SK-N-SH (cell line): Measurements from ENCODE around the gene WBP2. TPM values are rescaled to one million over a fixed set of nuclear protein-coding genes. Genes with fewer than 3 reads are reported as not detected.

Source experiments
- CTCF ChIA-PET: fragments of 300-600, 350-600 bp; formaldehyde crosslinking; extraction: SDS; loops from one replicate; lab custom pipeline; 2021; lab: Yijun Ruan, JAX
- POLR2A ChIA-PET: fragments of 350-600 bp; sonication (Branson Sonifier 250); formaldehyde crosslinking; extraction: SDS; loops from one replicate; lab custom pipeline; 2020; ENCODE audit warnings: antibody characterized with exemption, inconsistent platforms; lab: Yijun Ruan, JAX
- DNase-seq: peaks from one replicate; pipeline ENCODE4 v3.0.0; 2012
- H2AFZ ChIP-seq: fragments of 200-600 bp; sonication (generic); 2 replicates; pipeline ENCODE4 v1.8.1; 2016; ENCODE audit warnings: antibody characterized with exemption, mild to moderate bottlenecking, low read depth
- H3F3A ChIP-seq: fragments of 200-600 bp; sonication (generic); replicated peaks from 2 replicates; pipeline ENCODE3; 2016; ENCODE audit warnings: antibody characterized with exemption, mild to moderate bottlenecking; ENCODE audit not compliant: insufficient read depth
- H3K27ac ChIP-seq, 2 experiments: fragments of 200-500 bp in 1 of 2; fragments of 200-600 bp in 1 of 2; sonication (Bioruptor generic) in 1 of 2; sonication (generic), shearing (Covaris generic) in 1 of 2; 2 replicates each; pipeline versions ENCODE4 v1.5.1 to v1.6.1; 2014 to 2016; ENCODE audit warnings: low read depth in 2 of 2, inconsistent platforms in 1 of 2, low read length in 1 of 2, mild to moderate bottlenecking in 1 of 2, mixed read lengths in 1 of 2
- H3K27me3 ChIP-seq: fragments of 200-600 bp; sonication (generic), shearing (Covaris generic); 2 replicates; pipeline ENCODE4 v1.6.1; 2016; ENCODE audit warnings: mixed run types; ENCODE audit not compliant: insufficient read depth
- H3K36me3 ChIP-seq, 2 experiments: fragments of 200-500 bp in 1 of 2; fragments of 200-600 bp in 1 of 2; sonication (Bioruptor generic) in 1 of 2; sonication (generic) in 1 of 2; replicated peaks in 1 of 2; 2 replicates each; pipeline versions ENCODE3 to v1.5.1; 2014 to 2016; ENCODE audit warnings: low read length in 1 of 2, mild to moderate bottlenecking in 1 of 2; ENCODE audit not compliant: insufficient read depth in 2 of 2, control insufficient read depth in 1 of 2
- H3K4me1 ChIP-seq, 2 experiments: fragments of 200-500 bp in 1 of 2; fragments of 200-600 bp in 1 of 2; sonication (Bioruptor generic) in 1 of 2; sonication (generic), shearing (Covaris generic) in 1 of 2; 2 replicates each; pipeline versions ENCODE4 v1.5.1 to v1.6.1; 2014 to 2016; ENCODE audit warnings: low read depth in 1 of 2, low read length in 1 of 2, mixed run types in 1 of 2; ENCODE audit not compliant: insufficient read depth in 2 of 2, control insufficient read depth in 1 of 2
- H3K4me2 ChIP-seq: fragments of 200-600 bp; sonication (generic), shearing (Covaris generic); 2 replicates; pipeline ENCODE4 v1.6.1; 2017; ENCODE audit warnings: mixed run types
- H3K4me3 ChIP-seq, 2 experiments: fragments of 200-500 bp in 1 of 2; fragments of 200-600 bp in 1 of 2; sonication (Bioruptor generic) in 1 of 2; sonication (generic), shearing (Covaris generic) in 1 of 2; 2 replicates each; pipeline versions ENCODE4 v1.5.1 to v1.8.1; 2014 to 2016; ENCODE audit warnings: low read depth in 2 of 2, inconsistent platforms in 1 of 2, low read length in 1 of 2, mild to moderate bottlenecking in 1 of 2, mixed read lengths in 1 of 2, moderate library complexity in 1 of 2
- H3K79me2 ChIP-seq: fragments of 200-600 bp; sonication (generic); 2 replicates; pipeline ENCODE4 v1.8.1; 2017; ENCODE audit warnings: mild to moderate bottlenecking; ENCODE audit not compliant: insufficient read depth
- H3K9ac ChIP-seq: fragments of 200-600 bp; sonication (generic); 2 replicates; pipeline ENCODE4 v1.6.1; 2017; ENCODE audit warnings: mixed run types
- H3K9me2 ChIP-seq: fragments of 200-600 bp; sonication (generic); 2 replicates; pipeline ENCODE4 v1.6.1; 2017; ENCODE audit warnings: mixed run types
- H3K9me3 ChIP-seq: fragments of 200-600 bp; sonication (generic); 2 replicates; pipeline ENCODE4 v1.6.1; 2017; ENCODE audit warnings: mixed run types, mild to moderate bottlenecking, moderate library complexity
- H4K20me1 ChIP-seq: fragments of 200-600 bp; sonication (generic); 2 replicates; pipeline ENCODE4 v1.6.1; 2017; ENCODE audit warnings: mild to moderate bottlenecking, mixed run types; ENCODE audit not compliant: insufficient read depth
- CTCF ChIP-seq: fragments of 200-600 bp; sonication (generic); IDR thresholded peaks from 2 replicates; pipeline ENCODE4 v1.6.1; 2017; ENCODE audit warnings: antibody characterized with exemption, mild to moderate bottlenecking, moderate library complexity
- ELF1 ChIP-seq: IDR thresholded peaks from 2 replicates; pipeline ENCODE4 v1.4.0; 2012
- EP300 ChIP-seq, 2 experiments: IDR thresholded peaks; 2 replicates each; pipeline versions ENCODE4 v1.4.0 to v1.6.1; 2012; ENCODE audit warnings: borderline replicate concordance in 1 of 2, low read depth in 1 of 2, low read length in 1 of 2
- EZH2phosphoT487 ChIP-seq: fragments of 200-600 bp; sonication (generic); IDR thresholded peaks from 2 replicates; pipeline ENCODE4 v1.6.1; 2017; ENCODE audit warnings: low read depth, mixed run types, mild to moderate bottlenecking, antibody characterized with exemption, moderate library complexity, borderline replicate concordance
- FOSL2 ChIP-seq: IDR thresholded peaks from 2 replicates; pipeline ENCODE4 v1.4.0; 2012; ENCODE audit warnings: low read depth, mild to moderate bottlenecking, moderate library complexity, borderline replicate concordance
- FOXJ3 ChIP-seq: sonication (generic); formaldehyde crosslinking; IDR thresholded peaks from 2 replicates; pipeline ENCODE4 v1.5.1; 2020; ENCODE audit warnings: mild to moderate bottlenecking, missing genetic modification reagents
- GABPA ChIP-seq: IDR thresholded peaks from 2 replicates; pipeline ENCODE4 v1.4.0; 2012; ENCODE audit warnings: low read depth, mild to moderate bottlenecking
- GATA2 ChIP-seq: sonication (generic); formaldehyde crosslinking; IDR thresholded peaks from 2 replicates; pipeline ENCODE4 v1.5.0; 2020; ENCODE audit warnings: mild to moderate bottlenecking, missing genetic modification reagents
- MEF2A ChIP-seq: IDR thresholded peaks from 2 replicates; pipeline ENCODE4 v1.4.0; 2012; ENCODE audit warnings: low read depth, borderline replicate concordance
- MXI1 ChIP-seq: IDR thresholded peaks from 2 replicates; pipeline ENCODE4 v1.6.1; 2012; ENCODE audit warnings: mild to moderate bottlenecking, low read depth, low read length, improper control_type of control experiment
- NFIC ChIP-seq: IDR thresholded peaks from 2 replicates; pipeline ENCODE4 v1.4.0; 2012; ENCODE audit warnings: borderline replicate concordance
- NRF1 ChIP-seq: IDR thresholded peaks from 2 replicates; pipeline ENCODE4 v1.6.1; 2012; ENCODE audit warnings: low read depth, mild to moderate bottlenecking, low read length
- RCOR1 ChIP-seq: fragments of 150-350 bp; IDR thresholded peaks from 2 replicates; pipeline ENCODE4 v1.6.1; 2017; ENCODE audit warnings: antibody characterized with exemption, low read length
- REST ChIP-seq: IDR thresholded peaks from 2 replicates; pipeline ENCODE4 v1.6.1; 2012; ENCODE audit warnings: mild to moderate bottlenecking, low read depth, low read length, moderate library complexity
- SIN3A ChIP-seq: IDR thresholded peaks from 2 replicates; pipeline ENCODE4 v1.6.1; 2012; ENCODE audit warnings: low read depth, mild to moderate bottlenecking, low read length, moderate library complexity, borderline replicate concordance
- TAF1 ChIP-seq: IDR thresholded peaks from 2 replicates; pipeline ENCODE4 v1.6.1; 2012; ENCODE audit warnings: low read depth, mild to moderate bottlenecking, low read length, moderate library complexity, borderline replicate concordance
- TEAD4 ChIP-seq: IDR thresholded peaks from 2 replicates; pipeline ENCODE4 v1.4.0; 2012; ENCODE audit warnings: mild to moderate bottlenecking, borderline replicate concordance; ENCODE audit not compliant: insufficient read depth
- USF2 ChIP-seq: fragments of 150-350 bp; IDR thresholded peaks from 2 replicates; pipeline ENCODE4 v1.6.1; 2017; ENCODE audit warnings: antibody characterized with exemption, low read length, low read depth, borderline replicate concordance
- YY1 ChIP-seq: IDR thresholded peaks from 2 replicates; pipeline ENCODE4 v1.4.0; 2012; ENCODE audit warnings: low read depth, mild to moderate bottlenecking
- WGBS: methylation state at CpG from one replicate; pipeline ENCODE4 v1.1.6; 2017; ENCODE audit warnings: low lambda C conversion rate; 5-methylcytosine and 5-hydroxymethylcytosine counted together
- polyA plus RNA-seq, 3 experiments: library from polyadenylated mRNA; depleted of rRNA; stranded (reverse); fragments of >200 nt; gene quantifications; 2 replicates each; pipeline ENCODE4 v1.2.3, GENCODE V29; 2012

The WBP2 gene
- polyA plus RNA-seq, 1 of the 3 experiments (the other 2 are of a cell fraction) = 55.8 TPM

GRCh38 chr17:75898065-75898464 is 42.9 kb upstream of the WBP2 start:
- H3K9me3 ChIP-seq = no peaks in the 10 kb centered on the region
- ChIA-PET CTCF (interaction anchor here (0.7 to 16.0 kb wide), 11 partner anchors 17 to 381 kb away, joined by 3 to 214 read pairs (median 14); partner anchors contain the start of genes GALK1, TRIM47 and WBP2), POLR2A (interaction anchor here (0.7 kb wide), 1 partner anchor 68 kb away, joined by 5 read pairs; no protein-coding TSS in a partner anchor)
- H3K36me3 ChIP-seq = peaks cover 23 to 42% of the 10 kb centered on the region in 2 experiments
- peaks cover 41% of the 10 kb centered on the region for H3K79me2 ChIP-seq
- no peaks in the 10 kb centered on the region for H3K9me2 ChIP-seq
- H3K27ac ChIP-seq = no peak overlapping the region
- H3K4me2 ChIP-seq = no peak overlapping the region
- 93% methylated on average over 5 of the region's 8 CpGs for WGBS
- no peak for TF ChIP-seq SIN3A
- no peak for TF ChIP-seq FOXJ3 (CRISPR knock-in tag)
- no peak for TF ChIP-seq RCOR1
- TF ChIP-seq EP300 (IDR thresholded peaks at IDR 0.05; ENCODE audit: borderline replicate concordance in 1 of 2, low read depth in 1 of 2, low read length in 1 of 2) = no peak
- no peak for TF ChIP-seq NRF1
- no peak for TF ChIP-seq YY1
- TF ChIP-seq CTCF = no peak
- no peak for TF ChIP-seq GATA2 (CRISPR knock-in tag)
- peaks cover 14% of the 10 kb centered on the region for H3F3A ChIP-seq
- H4K20me1 ChIP-seq = no peaks in the 10 kb centered on the region
- H3K4me1 ChIP-seq = peaks cover 9 to 13% of the 10 kb centered on the region in 2 experiments; a peak in 3 of 4 replicates
- DNase-seq = no peak
- no peak overlapping the region for H2AFZ ChIP-seq
- H3K4me3 ChIP-seq = no peak overlapping the region
- H3K9ac ChIP-seq = no peak overlapping the region
- no peaks in the 10 kb centered on the region for H3K27me3 ChIP-seq

DNA sequence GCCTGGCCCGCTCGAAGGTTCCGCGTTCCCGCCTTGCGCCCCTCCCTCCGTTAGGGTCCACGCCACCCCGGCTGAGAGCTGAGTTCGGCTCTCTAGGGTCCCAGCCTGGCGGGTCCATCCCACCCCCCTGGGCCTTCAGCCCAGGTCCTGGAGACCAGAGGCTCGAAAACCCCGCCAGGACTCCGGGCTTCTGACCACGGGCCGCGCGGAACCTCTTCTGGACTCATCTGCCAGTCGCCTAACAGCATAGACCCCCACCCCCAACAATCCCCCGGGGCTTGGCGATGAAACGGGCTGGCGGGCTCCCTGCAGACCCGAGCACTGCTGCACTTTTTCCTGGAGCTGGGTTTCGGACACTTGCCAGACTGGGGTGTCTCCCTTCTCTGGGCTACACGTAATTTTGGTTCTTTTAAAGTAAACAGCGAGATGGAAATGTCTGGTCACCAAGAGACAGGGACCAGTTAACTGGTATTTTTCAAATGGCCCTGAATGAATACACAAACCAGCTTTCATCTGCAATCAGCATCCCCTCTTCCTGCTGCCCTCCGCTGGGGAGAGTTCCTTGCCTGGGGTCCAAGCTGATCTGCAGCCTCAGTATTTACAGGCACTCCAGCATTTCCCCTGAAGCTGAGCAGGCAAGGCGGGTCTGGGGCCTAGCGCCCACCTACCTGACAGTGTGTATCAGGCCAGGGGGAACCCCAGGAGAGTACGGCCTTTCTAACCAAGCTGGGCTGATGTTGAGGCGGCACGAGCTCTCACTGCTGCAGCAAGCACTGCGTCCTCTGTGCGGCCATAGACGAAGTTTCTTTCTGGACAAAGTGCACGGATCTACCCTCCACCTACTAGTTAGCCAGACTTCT is 42.3 kb upstream of the WBP2 start:
- H3K27ac ChIP-seq = peak overlapping the region; percentile 69 to 91; a peak in 2 of 4 replicates
- H3K9ac ChIP-seq = peak overlapping the region; percentile 87; the same call in 1 of the 2 replicates
- POLR2A ChIA-PET = interaction anchor here (0.6 to 2.4 kb wide), 8 partner anchors 9 to 122 kb away, joined by 3 to 12 read pairs (median 4); partner anchors contain the start of genes ACOX1 and WBP2
- CTCF ChIA-PET = interaction anchor here (0.7 to 16.0 kb wide), 19 partner anchors 9 to 637 kb away, joined by 3 to 214 read pairs (median 6); partner anchors contain the start of genes GALK1, MRPL38, SMIM5 and TRIM47
- peaks cover 9 to 13% of the 10 kb centered on the region in 2 experiments; a peak in 3 of 4 replicates for H3K4me1 ChIP-seq
- no peak overlapping the region for H2AFZ ChIP-seq
- no peak for DNase-seq
- H3K36me3 ChIP-seq = peaks cover 16 to 42% of the 10 kb centered on the region in 2 experiments
- peak overlapping the region in 1 of 2 experiments; percentile 73; a peak in 1 of 4 replicates for H3K4me3 ChIP-seq
- no peaks in the 10 kb centered on the region for H4K20me1 ChIP-seq
- WGBS = 88% methylated on average over 31 of the region's 37 CpGs
- H3K27me3 ChIP-seq = no peaks in the 10 kb centered on the region
- H3K4me2 ChIP-seq = peak overlapping the region; percentile 94; the same call in 1 of the 2 replicates
- H3F3A ChIP-seq = peaks cover 14% of the 10 kb centered on the region
- H3K9me2 ChIP-seq = no peaks in the 10 kb centered on the region
- H3K79me2 ChIP-seq = peaks cover 36% of the 10 kb centered on the region
- H3K9me3 ChIP-seq = no peaks in the 10 kb centered on the region
- TF ChIP-seq MXI1 (no peak), TEAD4 (no peak), NFIC (no peak), USF2 (no peak), FOXJ3 (CRISPR knock-in tag) (no peak), GABPA (no peak), REST (no peak), TAF1 (no peak), EZH2phosphoT487 (no peak), MEF2A (no peak), FOSL2 (no peak), EP300 (IDR thresholded peaks at IDR 0.05; ENCODE audit: borderline replicate concordance in 1 of 2, low read depth in 1 of 2, low read length in 1 of 2) (no peak), ELF1 (no peak)
